ENCODE data around the gene DNM1. TPM values are rescaled to one million over a fixed set of nuclear protein-coding genes. Genes with fewer than 3 reads are reported as not detected.

DNM1 gene
- total and polyA plus RNA-seq, 2 experiments from 2014 or later: 36.0 to 42.0 TPM

GRCh38 chr9:128242828-128243214 is 39.6 kb downstream of the DNM1 start:
- no peak for TF ChIP-seq REST (IDR thresholded peaks at IDR 0.05; ENCODE audit: unreplicated experiment)
- TF ChIP-seq ETS1 (IDR thresholded peaks at IDR 0.05): no peak
- TF ChIP-seq CREB1 (CRISPR knock-in tag; IDR thresholded peaks at IDR 0.05; ENCODE audit: low read depth): no peak
- TF ChIP-seq ZNF331 (CRISPR knock-in tag; IDR thresholded peaks at IDR 0.05; ENCODE audit: low read depth): no peak
- TF ChIP-seq EZH2 (IDR thresholded peaks at IDR 0.05; ENCODE audit: low read depth, unreplicated experiment): no peak
- no peak for TF ChIP-seq CTCF (conservative IDR thresholded peaks at IDR 0.05; ENCODE audit: low read depth in 2 of 2)
- no peak for TF ChIP-seq STAT1 (IDR thresholded peaks at IDR 0.05; ENCODE audit: unreplicated experiment)
- no peak for TF ChIP-seq NANOG (IDR thresholded peaks at IDR 0.05; ENCODE audit: borderline replicate concordance)
- TF ChIP-seq ZNF462 (CRISPR knock-in tag; IDR thresholded peaks at IDR 0.05): no peak
- TF ChIP-seq POLR2AphosphoS5 (IDR thresholded peaks at IDR 0.05; ENCODE audit: low read depth): no peak
- TF ChIP-seq EZH2phosphoT487 (IDR thresholded peaks at IDR 0.05; ENCODE audit: unreplicated experiment): no peak
- Mint-ChIP-seq H3K9me3 (no peaks in the 10 kb centered on the region), H3K4me3 (no peak overlapping the region), H3K27me3 (ENCODE audit: insufficient read depth, low read depth, poor library complexity) (peaks cover 13% of the 10 kb centered on the region), H3K27ac (no peak overlapping the region), H3K4me1 (peaks cover 23% of the 10 kb centered on the region), H3K36me3 (ENCODE audit: low read depth) (peaks cover 3% of the 10 kb centered on the region)
- H3K27ac ChIP-seq (ENCODE audit: low read depth): no peak overlapping the region
- no peaks in the 10 kb centered on the region; the same call in 1 of the 2 replicates for H4K20me1 ChIP-seq (replicated peaks; ENCODE audit: insufficient read depth)
- no peaks in the 10 kb centered on the region for H3K9me2 ChIP-seq (ENCODE audit: insufficient read depth)
- H3K4me3 ChIP-seq: no peak overlapping the region
- H3K27me3 ChIP-seq (ENCODE audit: insufficient read depth): no peaks in the 10 kb centered on the region
- H3K4me1 ChIP-seq (ENCODE audit: insufficient read depth): peaks cover 19% of the 10 kb centered on the region
- DNase-seq (ENCODE audit: low spot score) (no peak), ATAC-seq (no peak)
- H3K36me3 ChIP-seq (ENCODE audit: insufficient read depth): no peaks in the 10 kb centered on the region
- no peak overlapping the region for H2AFZ ChIP-seq
- H3K79me2 ChIP-seq (replicated peaks; ENCODE audit: insufficient read depth): no peaks in the 10 kb centered on the region
- no peak overlapping the region for H3K4me2 ChIP-seq
- H3F3A ChIP-seq (replicated peaks; ENCODE audit: low read depth): no peaks in the 10 kb centered on the region

Data from GM23338 (cell line).